Measurements from ENCODE around the gene MUC5AC.

- no peak for TF ChIP-seq NCOA2 (CRISPR knock-in tag; IDR thresholded peaks at IDR 0.05)
- TF ChIP-seq JUND (CRISPR knock-in tag; IDR thresholded peaks at IDR 0.05) = no peak
- no peak for TF ChIP-seq YEATS4 (CRISPR knock-in tag; IDR thresholded peaks at IDR 0.05; ENCODE audit: borderline replicate concordance)
- TF ChIP-seq TAF1 (CRISPR knock-in tag; IDR thresholded peaks at IDR 0.05) = no peak
- no peak for TF ChIP-seq NFRKB (IDR thresholded peaks at IDR 0.05)
- TF ChIP-seq SIN3A (IDR thresholded peaks at IDR 0.05; ENCODE audit: borderline replicate concordance, low read depth, low read length) = no peak
- TF ChIP-seq EZH2 (conservative IDR thresholded peaks at IDR 0.05; ENCODE audit: low read depth, low read length) = no peak
- TF ChIP-seq ZNF788 (CRISPR knock-in tag; IDR thresholded peaks at IDR 0.05; ENCODE audit: borderline replicate concordance) = no peak
- no peak for TF ChIP-seq YY1 (IDR thresholded peaks at IDR 0.05; ENCODE audit: insufficient read depth, insufficient replicate concordance, low read depth, low read length)
- TF ChIP-seq MYNN (CRISPR knock-in tag; IDR thresholded peaks at IDR 0.05; ENCODE audit: low read depth) = no peak
- no peak for TF ChIP-seq JUNB (CRISPR knock-in tag; IDR thresholded peaks at IDR 0.05; ENCODE audit: borderline replicate concordance)
Measured at GRCh38 chr11:1226226-1226985, 68.7 kb downstream of the MUC5AC start.

All from HepG2 (cell line).